Measurements from ENCODE around the gene MTMR11.
"Not testable (repeated sequence)": the region's sequence is repeated elsewhere in the genome, so short reads cannot be mapped to it uniquely, and the experiment has no call there.

Gene MTMR11

DNA sequence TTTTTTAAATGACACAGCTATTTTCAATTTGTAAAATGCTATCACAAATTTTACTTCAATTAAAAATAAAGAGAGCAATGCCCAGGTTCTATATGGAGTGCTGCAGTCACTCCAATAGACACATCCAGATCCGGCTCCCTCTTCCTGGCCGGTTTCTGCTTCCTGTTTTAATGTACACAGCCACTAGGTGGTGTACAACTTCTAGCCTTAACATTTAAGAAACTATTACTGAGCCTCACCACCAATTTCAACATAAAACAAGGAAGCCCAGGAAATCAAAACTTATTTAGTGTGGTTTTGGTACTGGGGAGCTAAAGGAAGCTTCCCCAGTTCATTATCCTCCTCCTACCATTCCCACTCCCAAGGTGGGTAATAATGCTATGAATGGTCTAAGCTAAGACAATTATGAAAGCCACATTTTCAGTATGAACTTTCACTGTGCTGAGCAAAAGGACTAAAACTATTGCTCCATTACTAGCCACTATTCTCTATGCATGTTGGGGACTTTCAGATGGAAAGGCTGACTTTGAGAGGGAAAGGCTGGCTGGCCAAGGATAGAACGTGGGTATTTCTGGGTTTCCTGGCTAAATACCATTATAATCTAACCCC lies 25.5 kb upstream of the MTMR11 start:
- H3K9me2 ChIP-seq (replicated peaks; ENCODE audit: insufficient read depth, low read length), result no peaks in the 10 kb centered on the region
- TF ChIP-seq, protein P1, sequence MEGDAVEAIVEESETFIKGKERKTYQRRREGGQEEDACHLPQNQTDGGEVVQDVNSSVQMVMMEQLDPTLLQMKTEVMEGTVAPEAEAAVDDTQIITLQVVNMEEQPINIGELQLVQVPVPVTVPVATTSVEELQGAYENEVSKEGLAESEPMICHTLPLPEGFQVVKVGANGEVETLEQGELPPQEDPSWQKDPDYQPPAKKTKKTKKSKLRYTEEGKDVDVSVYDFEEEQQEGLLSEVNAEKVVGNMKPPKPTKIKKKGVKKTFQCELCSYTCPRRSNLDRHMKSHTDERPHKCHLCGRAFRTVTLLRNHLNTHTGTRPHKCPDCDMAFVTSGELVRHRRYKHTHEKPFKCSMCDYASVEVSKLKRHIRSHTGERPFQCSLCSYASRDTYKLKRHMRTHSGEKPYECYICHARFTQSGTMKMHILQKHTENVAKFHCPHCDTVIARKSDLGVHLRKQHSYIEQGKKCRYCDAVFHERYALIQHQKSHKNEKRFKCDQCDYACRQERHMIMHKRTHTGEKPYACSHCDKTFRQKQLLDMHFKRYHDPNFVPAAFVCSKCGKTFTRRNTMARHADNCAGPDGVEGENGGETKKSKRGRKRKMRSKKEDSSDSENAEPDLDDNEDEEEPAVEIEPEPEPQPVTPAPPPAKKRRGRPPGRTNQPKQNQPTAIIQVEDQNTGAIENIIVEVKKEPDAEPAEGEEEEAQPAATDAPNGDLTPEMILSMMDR (IDR thresholded peaks at IDR 0.05; ENCODE audit: low read length), result peak; percentile 93
- TF ChIP-seq EZH2 (optimal IDR thresholded peaks at IDR 0.05; ENCODE audit: low read depth, low read length), result no peak
- peak; percentile 76 for DNase-seq

DNA sequence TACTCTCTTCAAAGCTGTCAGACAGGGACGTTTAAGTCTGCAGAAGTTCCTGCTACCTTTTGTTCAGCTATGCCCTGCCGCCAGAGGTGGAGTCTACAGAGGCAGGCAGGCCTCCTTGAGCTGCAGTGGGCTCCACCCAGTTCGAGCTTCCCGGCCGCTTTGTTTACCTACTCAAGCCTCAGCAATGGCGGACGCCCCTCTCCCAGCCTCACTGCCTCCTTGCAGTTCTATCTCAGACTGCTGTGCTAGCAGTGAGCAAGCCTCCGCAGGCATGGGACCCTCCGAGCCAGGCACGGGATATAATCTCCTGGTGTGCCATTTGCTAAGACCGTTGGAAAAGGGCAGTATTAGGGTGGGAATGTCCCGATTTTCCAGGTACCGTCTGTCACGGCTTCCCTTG lies 20.9 kb upstream of the MTMR11 start:
- not testable (repeated sequence) for H3K4me2 ChIP-seq (ENCODE audit: low read depth, low read length); DNase-seq; H3K4me1 ChIP-seq (ENCODE audit: low read length); H3K9me3 ChIP-seq (replicated peaks; ENCODE audit: insufficient read depth, low read length); H3K36me3 ChIP-seq (replicated peaks; ENCODE audit: insufficient read depth, low read length); H3K9ac ChIP-seq (ENCODE audit: low read length); H3K9me2 ChIP-seq (replicated peaks; ENCODE audit: insufficient read depth, low read length); H3K27me3 ChIP-seq (replicated peaks; ENCODE audit: insufficient read depth, low read length); H3K27ac ChIP-seq (ENCODE audit: low read length); H3K4me3 ChIP-seq (ENCODE audit: low read length); H4K20me1 ChIP-seq (ENCODE audit: insufficient read depth, low read length); H2AFZ ChIP-seq (ENCODE audit: low read length); H3K79me2 ChIP-seq (ENCODE audit: low read length); H3F3A ChIP-seq (ENCODE audit: insufficient read depth, low read length)

More for the DNA sequence above, 25.5 kb upstream of the MTMR11 start:
- Histone ChIP-seq H2AFZ (ENCODE audit: low read length) (no peak overlapping the region), H3K27ac (ENCODE audit: low read length) (no peak overlapping the region; the same call in 1 of the 2 replicates), H3K27me3 (replicated peaks; ENCODE audit: insufficient read depth, low read length) (no peaks in the 10 kb centered on the region), H3K4me2 (ENCODE audit: low read depth, low read length) (no peak overlapping the region), H3K9me3 (replicated peaks; ENCODE audit: insufficient read depth, low read length) (no peaks in the 10 kb centered on the region), H4K20me1 (ENCODE audit: insufficient read depth, low read length) (no peaks in the 10 kb centered on the region), H3F3A (ENCODE audit: insufficient read depth, low read length) (peaks cover 8% of the 10 kb centered on the region; the same call in 1 of the 2 replicates), H3K9ac (ENCODE audit: low read length) (no peak overlapping the region), H3K36me3 (replicated peaks; ENCODE audit: insufficient read depth, low read length) (0 out of 2 replicates have a peak, but pooled peaks cover 4% of the 10 kb centered on the region), H3K79me2 (ENCODE audit: low read length) (no peaks in the 10 kb centered on the region), H3K4me1 (ENCODE audit: low read length) (peaks cover 8% of the 10 kb centered on the region; the same call in 1 of the 2 replicates), H3K4me3 (ENCODE audit: low read length) (no peak overlapping the region)

DNA sequence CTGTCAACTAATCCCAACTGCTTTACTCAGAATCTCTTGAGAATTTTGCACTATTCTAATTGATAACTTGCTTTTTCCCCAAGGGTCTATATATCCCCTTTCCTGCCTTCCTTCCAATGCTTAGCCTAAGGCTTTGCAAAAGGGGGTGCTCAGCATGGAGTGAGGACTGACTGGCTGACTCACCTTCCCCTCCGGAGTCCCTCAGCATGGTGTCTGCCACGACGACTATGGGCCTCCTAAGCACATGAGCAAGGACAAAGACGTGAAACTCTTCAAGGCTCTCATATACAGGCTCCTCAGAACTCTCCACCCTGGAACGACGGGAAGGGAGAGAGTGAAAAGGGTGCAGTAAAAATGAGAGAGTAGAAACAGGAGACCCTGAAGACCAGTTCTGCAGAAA lies 13.2 kb upstream of the MTMR11 start:
- no peaks in the 10 kb centered on the region for H3K79me2 ChIP-seq (ENCODE audit: low read length)
- H3K27ac ChIP-seq (ENCODE audit: low read length), result no peak overlapping the region
- no peak overlapping the region for H3K4me2 ChIP-seq (ENCODE audit: low read depth, low read length)
- H2AFZ ChIP-seq (ENCODE audit: low read length), result no peak overlapping the region
- H3K9me3 ChIP-seq (replicated peaks; ENCODE audit: insufficient read depth, low read length), result no peaks in the 10 kb centered on the region
- 0 out of 2 replicates have a peak, but pooled peaks cover 3% of the 10 kb centered on the region for H3K36me3 ChIP-seq (replicated peaks; ENCODE audit: insufficient read depth, low read length)
- H3K27me3 ChIP-seq (replicated peaks; ENCODE audit: insufficient read depth, low read length), result no peaks in the 10 kb centered on the region
- no peak overlapping the region for H3K4me3 ChIP-seq (ENCODE audit: low read length)
- no peaks in the 10 kb centered on the region for H3F3A ChIP-seq (ENCODE audit: insufficient read depth, low read length)
- H4K20me1 ChIP-seq (ENCODE audit: insufficient read depth, low read length), result no peaks in the 10 kb centered on the region
- no peak for TF ChIP-seq EZH2phosphoT487 (IDR thresholded peaks at IDR 0.05; ENCODE audit: low read length)
- TF ChIP-seq, protein P1 (IDR thresholded peaks at IDR 0.05; ENCODE audit: low read length), result no peak
- no peak for DNase-seq
- H3K4me1 ChIP-seq (ENCODE audit: low read length), result no peaks in the 10 kb centered on the region
- H3K9me2 ChIP-seq (replicated peaks; ENCODE audit: insufficient read depth, low read length), result no peaks in the 10 kb centered on the region
- H3K9ac ChIP-seq (ENCODE audit: low read length), result no peak overlapping the region

DNA sequence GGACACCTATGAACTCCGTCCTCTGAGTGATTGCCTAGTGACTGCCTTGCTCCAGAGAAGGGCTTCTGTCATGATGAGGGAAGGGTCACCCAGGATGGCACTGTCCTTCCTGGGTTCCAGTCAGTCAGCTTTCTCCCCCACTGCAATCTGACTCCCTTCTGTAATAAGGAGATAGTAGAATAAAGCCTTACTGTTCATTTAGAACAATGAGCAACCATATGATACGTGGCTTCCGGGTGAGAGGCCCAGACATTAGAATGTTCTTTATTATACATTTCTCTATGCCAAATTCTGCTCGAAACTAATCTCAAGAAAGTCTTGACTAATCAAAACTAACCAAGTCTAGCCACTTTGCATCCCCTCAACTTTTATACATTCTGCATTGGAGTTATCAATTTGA lies 8.5 kb upstream of the MTMR11 start:
- Histone ChIP-seq H3K36me3 (replicated peaks; ENCODE audit: insufficient read depth, low read length) (0 out of 2 replicates have a peak, but pooled peaks cover 3% of the 10 kb centered on the region), H3K9ac (ENCODE audit: low read length) (no peak overlapping the region), H3K27ac (ENCODE audit: low read length) (no peak overlapping the region), H3K4me3 (ENCODE audit: low read length) (no peak overlapping the region), H3K9me3 (replicated peaks; ENCODE audit: insufficient read depth, low read length) (no peaks in the 10 kb centered on the region), H3K79me2 (ENCODE audit: low read length) (no peaks in the 10 kb centered on the region), H3F3A (ENCODE audit: insufficient read depth, low read length) (no peaks in the 10 kb centered on the region; the same call in 1 of the 2 replicates), H3K4me1 (ENCODE audit: low read length) (no peaks in the 10 kb centered on the region), H3K9me2 (replicated peaks; ENCODE audit: insufficient read depth, low read length) (no peaks in the 10 kb centered on the region), H3K27me3 (replicated peaks; ENCODE audit: insufficient read depth, low read length) (no peaks in the 10 kb centered on the region), H2AFZ (ENCODE audit: low read length) (no peak overlapping the region), H4K20me1 (ENCODE audit: insufficient read depth, low read length) (no peaks in the 10 kb centered on the region), H3K4me2 (ENCODE audit: low read depth, low read length) (no peak overlapping the region)
- DNase-seq, result no peak
- TF ChIP-seq EZH2 (optimal IDR thresholded peaks at IDR 0.05; ENCODE audit: low read depth, low read length), result no peak
- no peak for TF ChIP-seq EZH2phosphoT487 (IDR thresholded peaks at IDR 0.05; ENCODE audit: low read length)
- TF ChIP-seq, protein P1 (IDR thresholded peaks at IDR 0.05; ENCODE audit: low read length), result no peak

All from MM.1S (cell line).